K562 (cell line): ENCODE data around the gene KMT2A. TPM values are rescaled to one million over a fixed set of nuclear protein-coding genes. Genes with fewer than 3 reads are reported as not detected.
A peak's percentile ranks its signal among the peaks of the same experiment; 100 is the strongest.

Experiments used
- CHD1 ChIP-seq: fragments of 200-600 bp; sonication (generic); IDR thresholded peaks from one replicate; pipeline ENCODE4 v1.6.1; 2012; ENCODE audit warnings: mild to moderate bottlenecking, moderate library complexity, low read length, inconsistent platforms
- DACH1 ChIP-seq: fragments of 450-650 bp; IDR thresholded peaks from 2 replicates; pipeline ENCODE4 v1.6.1; 2018; ENCODE audit not compliant: partially characterized antibody
- EGR1 ChIP-seq: fragments of 450-650 bp; conservative IDR thresholded peaks from 2 replicates; pipeline ENCODE4 v1.6.1; 2017; ENCODE audit warnings: mild to moderate bottlenecking
- ELF1 ChIP-seq: fragments of 200-800 bp; sonication (Bioruptor generic); IDR thresholded peaks from 2 replicates; pipeline ENCODE4 v1.6.1; 2016; ENCODE audit warnings: missing genetic modification characterization, missing compliant biosample characterization
- MAFK ChIP-seq: IDR thresholded peaks from 2 replicates; pipeline ENCODE4 v1.6.1; 2011; ENCODE audit warnings: low read length, improper control_type of control experiment
- MTA2 ChIP-seq: fragments of 450-650 bp; IDR thresholded peaks from 2 replicates; pipeline ENCODE4 v1.6.1; 2016; ENCODE audit warnings: low read depth
- RAD51 ChIP-seq: fragments of 450-650 bp; IDR thresholded peaks from 2 replicates; pipeline ENCODE4 v1.7.1; 2016; ENCODE audit warnings: low read depth, mild to moderate bottlenecking, borderline replicate concordance
- SIN3A ChIP-seq, 2 experiments: fragments of 150-350 bp in 1 of 2; IDR thresholded peaks; 2 replicates each; pipeline ENCODE4 v1.6.1; 2011 to 2016; ENCODE audit warnings: borderline replicate concordance in 2 of 2, low read depth in 2 of 2, low read length in 2 of 2, mild to moderate bottlenecking in 2 of 2, moderate library complexity in 2 of 2; ENCODE audit not compliant: control insufficient read depth in 1 of 2
- STAT5B ChIP-seq: fragments of 250-450 bp; sonication (Bioruptor Pico); IDR thresholded peaks from 2 replicates; pipeline ENCODE4 v1.8.0; 2021; ENCODE audit warnings: mild to moderate bottlenecking, inconsistent platforms
- ZBTB1 ChIP-seq: sonication (generic); formaldehyde crosslinking; IDR thresholded peaks from 2 replicates; pipeline ENCODE4 v1.8.1; 2023; ENCODE audit warnings: missing genetic modification reagents, low read depth, mild to moderate bottlenecking, borderline replicate concordance
- polyA plus RNA-seq, 8 experiments: library from polyadenylated mRNA; depleted of rRNA in 4 of 8; stranded (reverse) in 5 of 8; unstranded in 3 of 8; fragments of >200 nt; fragmentation: Nextera tagmentation in 2 of 8; fragmentation: Illumina TruSeq in 1 of 8; extraction: Ambion mirVana in 2 of 8; extraction: Trizol in 1 of 8; gene quantifications; 2 replicates each; pipeline versions ENCODE4 v1.2.1 to v1.2.3, GENCODE V29; 2011 to 2014; ENCODE audit warnings: inconsistent platforms in 1 of 8, missing spikeins in 1 of 8
- total RNA-seq, 7 experiments: library from RNA; depleted of rRNA in 6 of 7; stranded (reverse); fragments of >200 nt in 6 of 7; fragmentation: Illumina TruSeq in 2 of 7; extraction: Trizol in 2 of 7; gene quantifications; 2 replicates each; pipeline versions ENCODE4 v1.2.1 to v1.2.3, GENCODE V29; 2011 to 2021; ENCODE audit warnings: low replicate concordance in 1 of 7
- TF ChIP-seq, protein P1 (sequence below), 3 experiments: IDR thresholded peaks in 2 of 3; conservative IDR thresholded peaks in 1 of 3; 2 replicates each; pipeline ENCODE4 v1.5.1; 2011 to 2012; ENCODE audit warnings: low read length in 3 of 3, mild to moderate bottlenecking in 3 of 3, control low read depth in 2 of 3, improper control_type of control experiment in 1 of 3, inconsistent platforms in 1 of 3, low read depth in 1 of 3, mixed read lengths in 1 of 3, moderate library complexity in 1 of 3; ENCODE audit not compliant: insufficient read depth in 2 of 3
- TF ChIP-seq, protein P2 (sequence below), 2 experiments: fragments of 200-800 bp in 1 of 2; sonication (Bioruptor generic) in 1 of 2; sonication (generic) in 1 of 2; formaldehyde crosslinking in 1 of 2; IDR thresholded peaks in 1 of 2; conservative IDR thresholded peaks in 1 of 2; 2 replicates each; pipeline versions ENCODE4 v1.5.0 to v1.6.1; 2016 to 2020; ENCODE audit warnings: missing compliant biosample characterization in 1 of 2, missing genetic modification characterization in 1 of 2, missing genetic modification reagents in 1 of 2
- TF ChIP-seq, protein P3 (sequence below): sonication (generic); formaldehyde crosslinking; IDR thresholded peaks from 2 replicates; pipeline ENCODE4 v1.8.1; 2022; ENCODE audit warnings: missing genetic modification reagents
- TF ChIP-seq, protein P4 (sequence below): fragments of 450-650 bp; conservative IDR thresholded peaks from 2 replicates; pipeline ENCODE4 v1.6.1; 2016; ENCODE audit warnings: missing genetic modification characterization, low read depth, mild to moderate bottlenecking, missing compliant biosample characterization, moderate library complexity
- TF ChIP-seq, protein P5 (sequence below): fragments of 250-450 bp; sonication (Bioruptor Pico); IDR thresholded peaks from 2 replicates; pipeline ENCODE4 v1.4.0; 2020; ENCODE audit warnings: mild to moderate bottlenecking, moderate library complexity

The KMT2A gene
- total and polyA plus RNA-seq, 9 of the 15 experiments (the other 6 are each of a cell fraction or from before 2014, with no cell fraction given): 9.6 to 59.9 (median 32.6) TPM

DNA sequence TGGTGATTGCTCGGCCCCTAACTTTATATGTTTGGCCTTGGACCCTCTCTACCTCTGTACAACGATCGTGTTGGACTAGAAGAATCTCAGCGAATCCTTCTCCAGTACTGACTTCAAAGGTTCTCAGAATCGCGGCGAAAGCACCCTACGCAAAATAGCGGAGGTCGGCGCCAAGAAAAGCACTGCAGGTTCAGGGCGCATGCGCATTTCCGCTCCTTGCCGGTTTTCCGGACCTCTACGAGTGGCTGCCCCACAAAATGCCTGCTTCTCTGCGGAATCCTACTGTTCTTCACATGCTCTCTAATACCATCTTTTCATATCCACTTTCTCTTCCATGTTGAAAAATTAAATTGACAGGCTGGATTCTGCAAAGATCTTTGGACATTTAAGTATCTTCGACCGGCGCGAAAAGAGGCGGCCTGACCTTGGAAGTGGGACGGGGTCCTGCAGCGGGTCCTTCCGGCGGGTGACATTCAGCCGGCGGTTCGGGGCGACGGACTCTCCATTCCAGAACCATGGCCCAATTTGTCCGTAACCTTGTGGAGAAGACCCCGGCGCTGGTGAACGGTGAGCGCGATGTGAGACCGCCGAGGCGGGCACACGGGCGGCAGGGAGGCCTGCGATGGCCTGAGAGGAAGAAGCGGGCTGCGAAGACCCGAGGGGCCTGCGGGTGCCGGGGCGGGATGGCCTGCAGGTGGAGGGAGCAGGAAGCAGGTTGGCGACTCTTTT, 35.0 kb upstream of the KMT2A start, which contains the start of gene ATP5MG (continued):
- TF ChIP-seq, protein P1, sequence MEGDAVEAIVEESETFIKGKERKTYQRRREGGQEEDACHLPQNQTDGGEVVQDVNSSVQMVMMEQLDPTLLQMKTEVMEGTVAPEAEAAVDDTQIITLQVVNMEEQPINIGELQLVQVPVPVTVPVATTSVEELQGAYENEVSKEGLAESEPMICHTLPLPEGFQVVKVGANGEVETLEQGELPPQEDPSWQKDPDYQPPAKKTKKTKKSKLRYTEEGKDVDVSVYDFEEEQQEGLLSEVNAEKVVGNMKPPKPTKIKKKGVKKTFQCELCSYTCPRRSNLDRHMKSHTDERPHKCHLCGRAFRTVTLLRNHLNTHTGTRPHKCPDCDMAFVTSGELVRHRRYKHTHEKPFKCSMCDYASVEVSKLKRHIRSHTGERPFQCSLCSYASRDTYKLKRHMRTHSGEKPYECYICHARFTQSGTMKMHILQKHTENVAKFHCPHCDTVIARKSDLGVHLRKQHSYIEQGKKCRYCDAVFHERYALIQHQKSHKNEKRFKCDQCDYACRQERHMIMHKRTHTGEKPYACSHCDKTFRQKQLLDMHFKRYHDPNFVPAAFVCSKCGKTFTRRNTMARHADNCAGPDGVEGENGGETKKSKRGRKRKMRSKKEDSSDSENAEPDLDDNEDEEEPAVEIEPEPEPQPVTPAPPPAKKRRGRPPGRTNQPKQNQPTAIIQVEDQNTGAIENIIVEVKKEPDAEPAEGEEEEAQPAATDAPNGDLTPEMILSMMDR (IDR thresholded peaks at IDR 0.05 in 2 of 3, conservative IDR thresholded peaks at IDR 0.05 in 1 of 3; ENCODE audit: insufficient read depth in 2 of 3, low read depth in 1 of 3, low read length in 3 of 3): peak in 2 of 3 experiments; percentile 1 to 8; a peak in 1 of 6 replicates
- peak; percentile 77 for TF ChIP-seq ELF1
- TF ChIP-seq, protein P2, sequence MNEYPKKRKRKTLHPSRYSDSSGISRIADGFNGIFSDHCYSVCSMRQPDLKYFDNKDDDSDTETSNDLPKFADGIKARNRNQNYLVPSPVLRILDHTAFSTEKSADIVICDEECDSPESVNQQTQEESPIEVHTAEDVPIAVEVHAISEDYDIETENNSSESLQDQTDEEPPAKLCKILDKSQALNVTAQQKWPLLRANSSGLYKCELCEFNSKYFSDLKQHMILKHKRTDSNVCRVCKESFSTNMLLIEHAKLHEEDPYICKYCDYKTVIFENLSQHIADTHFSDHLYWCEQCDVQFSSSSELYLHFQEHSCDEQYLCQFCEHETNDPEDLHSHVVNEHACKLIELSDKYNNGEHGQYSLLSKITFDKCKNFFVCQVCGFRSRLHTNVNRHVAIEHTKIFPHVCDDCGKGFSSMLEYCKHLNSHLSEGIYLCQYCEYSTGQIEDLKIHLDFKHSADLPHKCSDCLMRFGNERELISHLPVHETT (CRISPR knock-in tag; conservative IDR thresholded peaks at IDR 0.05 in 1 of 2, IDR thresholded peaks at IDR 0.05 in 1 of 2): peak in 1 of 2 experiments; percentile 73; a peak in 1 of 4 replicates
- no peak for TF ChIP-seq RAD51
- TF ChIP-seq DACH1: peak; percentile 95
- TF ChIP-seq, protein P3, sequence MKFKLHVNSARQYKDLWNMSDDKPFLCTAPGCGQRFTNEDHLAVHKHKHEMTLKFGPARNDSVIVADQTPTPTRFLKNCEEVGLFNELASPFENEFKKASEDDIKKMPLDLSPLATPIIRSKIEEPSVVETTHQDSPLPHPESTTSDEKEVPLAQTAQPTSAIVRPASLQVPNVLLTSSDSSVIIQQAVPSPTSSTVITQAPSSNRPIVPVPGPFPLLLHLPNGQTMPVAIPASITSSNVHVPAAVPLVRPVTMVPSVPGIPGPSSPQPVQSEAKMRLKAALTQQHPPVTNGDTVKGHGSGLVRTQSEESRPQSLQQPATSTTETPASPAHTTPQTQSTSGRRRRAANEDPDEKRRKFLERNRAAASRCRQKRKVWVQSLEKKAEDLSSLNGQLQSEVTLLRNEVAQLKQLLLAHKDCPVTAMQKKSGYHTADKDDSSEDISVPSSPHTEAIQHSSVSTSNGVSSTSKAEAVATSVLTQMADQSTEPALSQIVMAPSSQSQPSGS (CRISPR knock-in tag): no peak
- 0 out of 2 replicates have a peak, but pooled peaks have one; percentile 65 for TF ChIP-seq ZBTB1
- no peak for TF ChIP-seq MAFK
- no peak for TF ChIP-seq CHD1
- TF ChIP-seq MTA2: no peak
- 0 out of 2 replicates have a peak, but pooled peaks have one; percentile 9 for TF ChIP-seq EGR1
- peak; percentile 51 to 69; a peak in 2 of 4 replicates for TF ChIP-seq SIN3A (IDR thresholded peaks at IDR 0.05; ENCODE audit: borderline replicate concordance in 2 of 2, control insufficient read depth in 1 of 2, low read depth in 2 of 2, low read length in 2 of 2)
- no peak for TF ChIP-seq STAT5B
- TF ChIP-seq, protein P4, sequence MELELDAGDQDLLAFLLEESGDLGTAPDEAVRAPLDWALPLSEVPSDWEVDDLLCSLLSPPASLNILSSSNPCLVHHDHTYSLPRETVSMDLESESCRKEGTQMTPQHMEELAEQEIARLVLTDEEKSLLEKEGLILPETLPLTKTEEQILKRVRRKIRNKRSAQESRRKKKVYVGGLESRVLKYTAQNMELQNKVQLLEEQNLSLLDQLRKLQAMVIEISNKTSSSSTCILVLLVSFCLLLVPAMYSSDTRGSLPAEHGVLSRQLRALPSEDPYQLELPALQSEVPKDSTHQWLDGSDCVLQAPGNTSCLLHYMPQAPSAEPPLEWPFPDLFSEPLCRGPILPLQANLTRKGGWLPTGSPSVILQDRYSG (tag): no peak
- TF ChIP-seq, protein P5, sequence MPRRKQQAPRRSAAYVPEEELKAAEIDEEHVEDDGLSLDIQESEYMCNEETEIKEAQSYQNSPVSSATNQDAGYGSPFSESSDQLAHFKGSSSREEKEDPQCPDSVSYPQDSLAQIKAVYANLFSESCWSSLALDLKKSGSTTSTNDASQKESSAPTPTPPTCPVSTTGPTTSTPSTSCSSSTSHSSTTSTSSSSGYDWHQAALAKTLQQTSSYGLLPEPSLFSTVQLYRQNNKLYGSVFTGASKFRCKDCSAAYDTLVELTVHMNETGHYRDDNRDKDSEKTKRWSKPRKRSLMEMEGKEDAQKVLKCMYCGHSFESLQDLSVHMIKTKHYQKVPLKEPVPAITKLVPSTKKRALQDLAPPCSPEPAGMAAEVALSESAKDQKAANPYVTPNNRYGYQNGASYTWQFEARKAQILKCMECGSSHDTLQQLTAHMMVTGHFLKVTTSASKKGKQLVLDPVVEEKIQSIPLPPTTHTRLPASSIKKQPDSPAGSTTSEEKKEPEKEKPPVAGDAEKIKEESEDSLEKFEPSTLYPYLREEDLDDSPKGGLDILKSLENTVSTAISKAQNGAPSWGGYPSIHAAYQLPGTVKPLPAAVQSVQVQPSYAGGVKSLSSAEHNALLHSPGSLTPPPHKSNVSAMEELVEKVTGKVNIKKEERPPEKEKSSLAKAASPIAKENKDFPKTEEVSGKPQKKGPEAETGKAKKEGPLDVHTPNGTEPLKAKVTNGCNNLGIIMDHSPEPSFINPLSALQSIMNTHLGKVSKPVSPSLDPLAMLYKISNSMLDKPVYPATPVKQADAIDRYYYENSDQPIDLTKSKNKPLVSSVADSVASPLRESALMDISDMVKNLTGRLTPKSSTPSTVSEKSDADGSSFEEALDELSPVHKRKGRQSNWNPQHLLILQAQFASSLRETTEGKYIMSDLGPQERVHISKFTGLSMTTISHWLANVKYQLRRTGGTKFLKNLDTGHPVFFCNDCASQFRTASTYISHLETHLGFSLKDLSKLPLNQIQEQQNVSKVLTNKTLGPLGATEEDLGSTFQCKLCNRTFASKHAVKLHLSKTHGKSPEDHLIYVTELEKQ (CRISPR knock-in tag): no peak
